Erythroblast (primary cell): ENCODE measurements around the gene DPF3.

Experiments used
- GATA1 ChIP-seq: IDR thresholded peaks from 2 replicates; pipeline ENCODE4 v1.6.1; 2011; ENCODE audit warnings: low read depth, mild to moderate bottlenecking, control low read depth, low read length, moderate library complexity
- POLR2A ChIP-seq: IDR thresholded peaks from 2 replicates; pipeline ENCODE4 v1.6.1; 2011; ENCODE audit warnings: mild to moderate bottlenecking, low read length

GRCh38 chr14:72880164-72880563 lies 13.7 kb downstream of the DPF3 start:
- TF ChIP-seq POLR2A = no peak
- no peak for TF ChIP-seq GATA1
